K562 (cell line): ENCODE data around the gene SAMD8. TPM values are rescaled to one million over a fixed set of nuclear protein-coding genes. Genes with fewer than 3 reads are reported as not detected.

ENCODE experiments used
- ARHGAP35 ChIP-seq: fragments of 450-650 bp; IDR thresholded peaks from 2 replicates; pipeline ENCODE4 v1.6.1; 2018; ENCODE audit not compliant: partially characterized antibody
- ASH1L ChIP-seq: fragments of 450-650 bp; IDR thresholded peaks from 2 replicates; pipeline ENCODE4 v1.6.1; 2018; ENCODE audit warnings: borderline replicate concordance, mild to moderate bottlenecking, low read depth; ENCODE audit not compliant: partially characterized antibody
- CHD1 ChIP-seq: fragments of 200-600 bp; sonication (generic); IDR thresholded peaks from one replicate; pipeline ENCODE4 v1.6.1; 2012; ENCODE audit warnings: mild to moderate bottlenecking, moderate library complexity, low read length, inconsistent platforms
- ETV6 ChIP-seq, 3 experiments: fragments of 150-350 bp in 1 of 3; sonication (generic) in 1 of 3; formaldehyde crosslinking in 1 of 3; IDR thresholded peaks; 2 replicates each; pipeline versions ENCODE4 v1.6.1 to v1.8.0; 2014 to 2022; ENCODE audit warnings: borderline replicate concordance in 2 of 3, low read depth in 2 of 3, antibody characterized with exemption in 1 of 3, low read length in 1 of 3, mild to moderate bottlenecking in 1 of 3, missing genetic modification reagents in 1 of 3
- FOXA3 ChIP-seq, 2 experiments: fragments of 450-650 bp in 1 of 2; sonication (generic) in 1 of 2; formaldehyde crosslinking; IDR thresholded peaks in 1 of 2; conservative IDR thresholded peaks in 1 of 2; 2 replicates each; pipeline versions ENCODE4 v1.4.0 to v1.8.0; 2020 to 2022; ENCODE audit warnings: mild to moderate bottlenecking in 2 of 2, missing genetic modification reagents in 1 of 2
- GABPA ChIP-seq: fragments of 200-800 bp; sonication (Bioruptor generic); conservative IDR thresholded peaks from 2 replicates; pipeline ENCODE4 v1.6.1; 2016; ENCODE audit warnings: low read depth, missing genetic modification characterization, missing compliant biosample characterization
- KDM1A ChIP-seq, 2 experiments: fragments of 450-650 bp; IDR thresholded peaks; 2 replicates each; pipeline ENCODE4 v1.6.1; 2016; ENCODE audit warnings: mild to moderate bottlenecking in 2 of 2
- LCOR ChIP-seq: sonication (generic); formaldehyde crosslinking; IDR thresholded peaks from 2 replicates; pipeline ENCODE4 v1.8.0; 2022; ENCODE audit warnings: mild to moderate bottlenecking, missing genetic modification reagents
- MEIS2 ChIP-seq: fragments of 450-650 bp; IDR thresholded peaks from 2 replicates; pipeline ENCODE4 v1.6.1; 2014; ENCODE audit warnings: mild to moderate bottlenecking; ENCODE audit not compliant: partially characterized antibody
- POLR2G ChIP-seq: fragments of 200-400 bp; formaldehyde crosslinking; IDR thresholded peaks from 2 replicates; pipeline ENCODE4 v1.6.1; 2017; ENCODE audit warnings: low read depth, mild to moderate bottlenecking, antibody characterized with exemption, low read length, moderate library complexity
- RBFOX2 ChIP-seq: fragments of 200-400 bp; formaldehyde crosslinking; IDR thresholded peaks from 2 replicates; pipeline ENCODE4 v1.6.1; 2017; ENCODE audit warnings: low read depth, mild to moderate bottlenecking, low read length, moderate library complexity
- SMARCE1 ChIP-seq: fragments of 450-650 bp; IDR thresholded peaks from 2 replicates; pipeline ENCODE4 v1.7.1; 2016; ENCODE audit warnings: mild to moderate bottlenecking
- YY1 ChIP-seq, 3 experiments: IDR thresholded peaks; 2 replicates each; pipeline ENCODE4 v1.6.1; 2011; ENCODE audit warnings: low read length in 2 of 3, mild to moderate bottlenecking in 2 of 3, moderate library complexity in 2 of 3, borderline replicate concordance in 1 of 3, control low read depth in 1 of 3, low read depth in 1 of 3; ENCODE audit not compliant: insufficient read depth in 3 of 3, insufficient replicate concordance in 2 of 3, control insufficient read depth in 1 of 3, insufficient read length in 1 of 3; ENCODE audit errors: extremely low read depth in 1 of 3
- ZC3H8 ChIP-seq: fragments of 450-650 bp; IDR thresholded peaks from 2 replicates; pipeline ENCODE4 v1.6.1; 2017
- ZEB2 ChIP-seq: fragments of 450-650 bp; IDR thresholded peaks from 2 replicates; pipeline ENCODE4 v1.6.1; 2016
- ZNF12 ChIP-seq: sonication (generic); formaldehyde crosslinking; IDR thresholded peaks from 2 replicates; pipeline ENCODE4 v1.4.0; 2020; ENCODE audit warnings: mild to moderate bottlenecking, missing genetic modification reagents
- ZNF121 ChIP-seq: sonication (generic); formaldehyde crosslinking; conservative IDR thresholded peaks from 2 replicates; pipeline ENCODE4 v1.8.0; 2022; ENCODE audit warnings: missing genetic modification reagents
- ZNF507 ChIP-seq: conservative IDR thresholded peaks from 2 replicates; pipeline ENCODE4 v1.6.1; 2017; ENCODE audit warnings: missing genetic modification characterization, missing compliant biosample characterization
- ZNF589 ChIP-seq: fragments of 200-800 bp; sonication (Bioruptor generic); IDR thresholded peaks from 2 replicates; pipeline ENCODE4 v1.6.1; 2016; ENCODE audit warnings: low read depth, missing genetic modification characterization, missing compliant biosample characterization
- polyA plus RNA-seq, 8 experiments: library from polyadenylated mRNA; depleted of rRNA in 4 of 8; stranded (reverse) in 5 of 8; unstranded in 3 of 8; fragments of >200 nt; fragmentation: Nextera tagmentation in 2 of 8; fragmentation: Illumina TruSeq in 1 of 8; extraction: Ambion mirVana in 2 of 8; extraction: Trizol in 1 of 8; gene quantifications; 2 replicates each; pipeline versions ENCODE4 v1.2.1 to v1.2.3, GENCODE V29; 2011 to 2014; ENCODE audit warnings: inconsistent platforms in 1 of 8, missing spikeins in 1 of 8
- total RNA-seq, 7 experiments: library from RNA; depleted of rRNA in 6 of 7; stranded (reverse); fragments of >200 nt in 6 of 7; fragmentation: Illumina TruSeq in 2 of 7; extraction: Trizol in 2 of 7; gene quantifications; 2 replicates each; pipeline versions ENCODE4 v1.2.1 to v1.2.3, GENCODE V29; 2011 to 2021; ENCODE audit warnings: low replicate concordance in 1 of 7
- TF ChIP-seq, protein P1 (sequence below): fragments of 250-450 bp; sonication (Bioruptor Pico); IDR thresholded peaks from 2 replicates; pipeline ENCODE4 v1.5.0; 2021; ENCODE audit warnings: mild to moderate bottlenecking, moderate library complexity

Gene SAMD8
- total and polyA plus RNA-seq, 9 of the 15 experiments (the other 6 are each of a cell fraction or from before 2014, with no cell fraction given) = 2.7 to 16.1 (median 6.2) TPM

DNA sequence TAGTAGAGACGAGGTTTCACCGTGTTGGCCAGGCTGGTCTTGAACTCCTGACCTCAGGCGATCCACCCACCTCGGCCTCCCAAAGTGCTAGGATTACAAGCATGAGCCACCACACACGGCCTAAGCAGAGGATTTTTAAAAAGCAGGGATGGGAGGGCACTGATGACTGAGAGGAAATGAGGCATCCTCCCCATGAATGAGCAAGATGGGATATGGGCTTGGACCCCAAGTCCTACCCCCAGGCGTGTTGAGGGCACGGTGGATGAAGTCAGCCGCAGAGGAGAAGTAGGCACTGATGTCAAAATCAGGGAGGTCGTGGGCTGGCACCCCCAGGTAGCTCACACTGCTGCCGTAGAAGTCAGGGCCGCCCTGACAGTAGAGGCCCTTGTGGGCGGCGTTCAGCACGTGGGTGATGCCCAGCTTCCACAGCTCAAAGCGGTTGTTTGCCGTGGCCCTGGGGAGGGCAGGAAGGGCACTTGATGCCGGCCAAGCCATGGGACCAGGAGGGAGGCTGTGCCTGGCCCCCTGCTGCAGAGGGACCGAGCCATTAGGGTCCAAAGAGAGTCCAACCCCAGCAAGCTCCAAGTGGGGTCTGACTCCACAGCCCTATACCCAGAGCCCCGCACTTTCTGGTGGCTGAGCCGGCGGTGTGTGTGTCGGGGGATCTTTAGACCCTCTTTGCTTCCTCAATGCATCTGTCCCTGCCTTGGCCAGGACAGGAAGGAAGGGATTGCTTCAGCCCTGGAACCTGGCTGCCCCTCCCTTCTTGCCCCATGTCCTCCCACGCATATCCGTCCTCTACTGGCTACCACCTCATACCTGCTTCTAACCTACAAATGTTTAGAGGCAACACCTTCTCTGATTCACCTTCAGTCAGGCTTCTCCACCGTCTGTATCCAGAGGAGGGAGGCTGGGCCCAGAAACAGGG, 3.4 kb upstream of the SAMD8 start (continued):
- TF ChIP-seq KDM1A (IDR thresholded peaks at IDR 0.05) (no peak), MEIS2 (peak; percentile 2), ASH1L (no peak), ETV6 (IDR thresholded peaks at IDR 0.05; ENCODE audit: borderline replicate concordance in 1 of 2, low read depth in 2 of 2, low read length in 1 of 2) (peak; percentile 45 to 51; a peak in 1 of 4 replicates), ETV6 (CRISPR knock-in tag; IDR thresholded peaks at IDR 0.05; ENCODE audit: borderline replicate concordance) (no peak), FOXA3 (CRISPR knock-in tag; conservative IDR thresholded peaks at IDR 0.05 in 1 of 2, IDR thresholded peaks at IDR 0.05 in 1 of 2) (peak in 1 of 2 experiments; percentile 19; a peak in 1 of 4 replicates), ZNF12 (CRISPR knock-in tag) (0 out of 2 replicates have a peak, but pooled peaks have one; percentile 18), LCOR (CRISPR knock-in tag) (0 out of 2 replicates have a peak, but pooled peaks have one; percentile 6), RBFOX2 (peak; percentile 52), ZEB2 (peak; percentile 93), YY1 (IDR thresholded peaks at IDR 0.05; ENCODE audit: borderline replicate concordance in 1 of 3, control insufficient read depth in 1 of 3, extremely low read depth in 1 of 3, insufficient read depth in 3 of 3, insufficient read length in 1 of 3, insufficient replicate concordance in 2 of 3, low read depth in 1 of 3, low read length in 2 of 3) (peak in 1 of 3 experiments; percentile 1), POLR2G (peak; percentile 46), ZC3H8 (no peak), ZNF507 (no peak), ZNF589 (0 out of 2 replicates have a peak, but pooled peaks have one; percentile 58), GABPA (tag) (0 out of 2 replicates have a peak, but pooled peaks have one; percentile 15), SMARCE1 (peak; percentile 21; the same call in 1 of the 2 replicates), CHD1 (peak; percentile 23), ZNF121 (CRISPR knock-in tag) (no peak), ARHGAP35 (peak; percentile 8)
- TF ChIP-seq, protein P1, sequence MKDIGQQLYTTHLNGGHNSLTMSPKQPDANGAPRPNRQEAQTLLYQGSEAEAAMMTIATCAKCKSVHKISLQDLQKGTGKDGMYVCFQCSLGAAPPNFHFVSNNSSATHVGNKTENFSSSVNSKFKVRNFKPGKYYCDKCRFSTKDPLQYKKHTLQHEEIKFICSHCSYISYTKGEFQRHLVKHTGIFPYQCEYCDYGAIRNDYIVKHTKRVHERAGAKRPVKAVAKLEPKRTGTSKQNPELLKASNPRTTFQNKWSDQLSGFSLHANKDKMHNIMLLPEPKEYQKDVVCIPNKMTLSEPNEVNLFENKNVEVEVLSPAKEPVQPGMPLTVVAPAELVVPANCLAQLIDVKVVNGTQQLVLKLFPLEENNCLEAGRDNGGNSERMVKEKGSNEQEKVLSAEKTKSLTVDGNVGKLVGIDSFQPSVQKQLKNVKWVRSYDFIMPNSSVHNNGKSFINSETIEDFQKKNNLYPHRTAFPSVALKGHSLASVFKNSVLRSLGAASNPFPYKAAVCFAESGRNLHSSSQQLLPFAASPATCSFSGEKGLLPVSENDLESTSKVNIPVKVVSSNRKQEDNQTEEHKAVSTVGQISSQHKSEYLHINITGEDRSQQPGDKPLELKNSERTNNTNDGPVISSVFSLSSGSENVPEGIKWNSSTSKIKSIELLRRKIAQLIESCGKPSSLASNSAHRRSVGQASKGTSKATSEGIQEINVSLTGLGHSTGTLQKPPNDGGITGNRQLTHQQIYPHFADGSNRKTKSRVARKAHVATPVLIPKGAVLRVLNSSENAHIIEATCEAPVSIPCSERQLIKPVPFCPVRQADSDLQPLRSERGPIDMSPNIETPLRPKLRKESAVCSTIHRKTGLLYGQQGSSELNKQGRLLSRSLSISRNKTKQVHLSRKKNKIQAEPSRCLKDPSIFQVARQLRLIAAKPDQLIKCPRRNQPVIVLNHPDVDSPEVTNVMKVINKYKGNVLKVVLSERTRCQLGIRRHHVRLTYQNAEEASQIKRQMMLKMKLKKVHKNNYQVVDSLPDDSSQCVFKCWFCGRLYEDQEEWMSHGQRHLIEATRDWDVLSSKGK (CRISPR knock-in tag) = no peak
